B cell (primary cell): ENCODE results near the gene SEPTIN2. TPM values are rescaled to one million over a fixed set of nuclear protein-coding genes. Genes with fewer than 3 reads are reported as not detected.

Source experiments
- ATAC-seq: fragments of 200-7000 bp; cut with Tn5 transposase; one replicate; pipeline ENCODE4 v1.10.0; 2021; ENCODE audit warnings: low read depth, mild to moderate bottlenecking, moderate number of reproducible peaks, moderate library complexity
- CTCF ChIA-PET: fragments of 350-600 bp; sonication (Branson Sonifier 250); formaldehyde crosslinking; loops from one replicate; lab custom pipeline; 2021; ENCODE audit warnings: antibody characterized with exemption, inconsistent platforms; lab: Charles Lee
- POLR2A ChIA-PET: fragments of 350-600 bp; sonication (Branson Sonifier 250); formaldehyde crosslinking; loops from one replicate; lab custom pipeline; 2021; ENCODE audit warnings: antibody characterized with exemption; lab: Charles Lee
- DNase-seq: peaks from one replicate; pipeline ENCODE4 v3.0.0; 2013
- H2AFZ ChIP-seq: 2 replicates; pipeline ENCODE4 v1.6.1; 2012; ENCODE audit warnings: mild to moderate bottlenecking, low read depth, low read length; ENCODE audit not compliant: insufficient read depth, poor library complexity, severe bottlenecking
- H3K27ac ChIP-seq, 2 donors: 1 replicate in 1 of 2; 2 replicates in 1 of 2; pipeline ENCODE4 v1.5.1; 2012 to 2013; ENCODE audit warnings: low read length in 2 of 2, mild to moderate bottlenecking in 2 of 2, moderate library complexity in 1 of 2
- H3K27me3 ChIP-seq, 4 experiments: fragments of 200-600 bp in 1 of 4; sonication (generic) in 1 of 4; replicated peaks in 1 of 4; 1 replicate in 2 of 4; 2 replicates in 2 of 4; pipeline versions ENCODE4 v1.6.1 to v1.7.0; 2013 to 2016; ENCODE audit warnings: low read length in 3 of 4, mild to moderate bottlenecking in 2 of 4, mixed read lengths in 1 of 4, moderate library complexity in 1 of 4; ENCODE audit not compliant: insufficient read depth in 4 of 4, control insufficient read depth in 3 of 4; ENCODE audit errors: control extremely low read depth in 1 of 4
- H3K36me3 ChIP-seq, 2 experiments: replicated peaks in 1 of 2; 1 replicate in 1 of 2; 2 replicates in 1 of 2; pipeline versions ENCODE4 v1.6.1 to v1.7.1; 2013; ENCODE audit warnings: low read length in 1 of 2; ENCODE audit not compliant: insufficient read depth in 2 of 2, control insufficient read depth in 1 of 2; ENCODE audit errors: control extremely low read depth in 1 of 2, extremely low read depth in 1 of 2
- H3K4me1 ChIP-seq, 2 donors: fragments of 200-600 bp in 1 of 2; sonication (generic) in 1 of 2; 1 replicate in 1 of 2; 2 replicates in 1 of 2; pipeline versions ENCODE4 v1.5.1 to v1.6.1; 2013 to 2017; ENCODE audit warnings: low read length in 2 of 2; ENCODE audit not compliant: control insufficient read depth in 2 of 2, insufficient read depth in 2 of 2
- H3K4me2 ChIP-seq: replicated peaks from 2 replicates; pipeline ENCODE3; 2012; ENCODE audit warnings: mild to moderate bottlenecking, low read depth, low read length; ENCODE audit not compliant: poor library complexity, severe bottlenecking
- H3K4me3 ChIP-seq, 5 experiments: fragments of 200-600 bp in 1 of 5; sonication (generic) in 1 of 5; 1 replicate in 3 of 5; 2 replicates in 2 of 5; pipeline versions ENCODE4 v1.5.1 to v1.7.0; 2011 to 2016; ENCODE audit warnings: low read length in 4 of 5, mild to moderate bottlenecking in 4 of 5, low read depth in 2 of 5, control low read depth in 1 of 5, moderate library complexity in 1 of 5; ENCODE audit not compliant: insufficient read depth in 1 of 5; ENCODE audit errors: control extremely low read depth in 1 of 5, extremely low read depth in 1 of 5
- H3K79me2 ChIP-seq: fragments of 200-600 bp; sonication (generic); one replicate; pipeline ENCODE4 v1.6.0; 2016; ENCODE audit warnings: low read length; ENCODE audit not compliant: control insufficient read depth, insufficient read depth
- H3K9ac ChIP-seq: fragments of 200-600 bp; sonication (generic); 2 replicates; pipeline ENCODE4 v1.6.1; 2017; ENCODE audit warnings: mild to moderate bottlenecking, low read length, moderate library complexity
- H3K9me3 ChIP-seq, 3 donors: one replicate each; pipeline versions ENCODE4 v1.6.1 to v1.7.1; 2013; ENCODE audit warnings: low read length in 2 of 3; ENCODE audit not compliant: control insufficient read depth in 2 of 3, insufficient read depth in 1 of 3; ENCODE audit errors: control extremely low read depth in 1 of 3
- H4K20me1 ChIP-seq: 2 replicates; pipeline ENCODE4 v1.6.0; 2012; ENCODE audit warnings: mild to moderate bottlenecking, low read length; ENCODE audit not compliant: insufficient read depth, control insufficient read depth, poor library complexity, severe bottlenecking
- H3K27ac Mint-ChIP-seq: one replicate; pipeline ENCODE4 v1.8.0; 2021; ENCODE audit warnings: mixed read lengths
- H3K27me3 Mint-ChIP-seq: one replicate; pipeline ENCODE4 v1.8.0; 2021; ENCODE audit warnings: mixed read lengths
- H3K4me1 Mint-ChIP-seq: one replicate; pipeline ENCODE4 v1.8.0; 2021; ENCODE audit warnings: mixed read lengths
- H3K4me3 Mint-ChIP-seq: one replicate; pipeline ENCODE4 v1.8.0; 2021; ENCODE audit warnings: mixed read lengths
- H3K9me3 Mint-ChIP-seq: one replicate; pipeline ENCODE4 v1.8.0; 2022; ENCODE audit warnings: mixed read lengths; ENCODE audit not compliant: insufficient read depth
- EZH2 ChIP-seq: IDR thresholded peaks from 2 replicates; pipeline ENCODE4 v1.6.1; 2012; ENCODE audit warnings: borderline replicate concordance, low read depth, mild to moderate bottlenecking, moderate library complexity, low read length; ENCODE audit not compliant: insufficient read depth, poor library complexity, severe bottlenecking
- WGBS: methylation state at CpG from one replicate; pipeline ENCODE4 v1.1.5; 2013; ENCODE audit warnings: missing lambda C conversion rate; ENCODE audit not compliant: insufficient coverage; 5-methylcytosine and 5-hydroxymethylcytosine counted together
- intact Hi-C: fragments of 100-400 bp; cut with micrococcal nuclease; formaldehyde crosslinking; loops from one replicate; pipeline ENCODE4 v1.10.0; 2022
- polyA minus RNA-seq: library from RNA; depleted of rRNA, polyadenylated mRNA; stranded (reverse); fragments of >200 nt; gene quantifications from 2 replicates; pipeline ENCODE4 v1.2.3, GENCODE V29; 2012
- polyA plus RNA-seq: library from polyadenylated mRNA; depleted of rRNA; stranded (reverse); fragments of >200 nt; gene quantifications from 2 replicates; pipeline ENCODE4 v1.2.3, GENCODE V29; 2012
- total RNA-seq, 2 donors: library from RNA; stranded (reverse); fragments of 120-200 nt in 1 of 2; gene quantifications; 1 replicate in 1 of 2; 2 replicates in 1 of 2; pipeline versions ENCODE4 v1.2.3 to v1.2.4, GENCODE V29; 2013 to 2022
- TF ChIP-seq, protein P1 (sequence below): fragments of 200-600 bp; IDR thresholded peaks from one replicate; pipeline ENCODE4 v1.8.0; 2022; ENCODE audit warnings: antibody characterized with exemption, mild to moderate bottlenecking

SEPTIN2 gene
- 270 and 305 TPM in 2 replicates for total RNA-seq
- total RNA-seq (2013): 189 TPM
- 71.8 and 152 TPM in 2 replicates for polyA plus RNA-seq
- 80.9 and 100 TPM in 2 replicates for polyA minus RNA-seq

DNA sequence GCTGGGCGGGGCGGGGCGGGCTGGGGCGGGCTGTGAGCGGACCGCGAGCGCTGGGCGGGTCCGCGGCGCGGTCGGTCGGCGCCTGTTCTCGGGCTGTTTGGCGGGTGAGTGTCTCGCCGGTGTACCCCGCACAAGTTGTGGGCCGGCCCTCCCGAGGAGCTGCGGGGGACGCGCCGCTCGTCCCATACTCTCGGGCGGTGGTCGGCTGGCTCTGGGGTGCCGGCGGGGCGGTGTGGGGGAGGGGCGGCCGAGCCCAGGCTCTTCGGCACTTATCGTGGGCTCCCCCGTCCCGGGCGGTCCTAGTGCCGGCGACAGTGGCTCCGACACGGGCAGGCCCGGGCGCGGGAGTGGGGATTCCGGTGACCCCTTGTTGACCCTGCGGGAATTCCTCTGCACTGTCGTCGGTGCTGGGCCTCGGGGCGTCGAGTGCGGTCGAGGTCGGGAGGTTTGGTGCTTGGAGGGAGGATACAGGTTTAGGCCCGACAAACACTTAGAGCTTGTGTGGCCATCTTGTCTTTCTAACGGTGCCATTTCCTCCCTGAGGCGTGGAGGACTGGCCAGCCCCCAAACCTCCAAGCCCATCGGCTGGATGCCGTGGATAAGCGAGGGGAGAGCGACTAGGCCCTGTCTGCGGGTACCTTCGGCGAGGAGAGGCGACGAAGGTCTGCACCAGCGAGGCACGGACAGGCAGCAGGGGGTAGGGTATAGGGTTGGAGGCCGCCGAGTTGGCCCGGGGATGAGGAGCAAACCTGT, at the start of gene SEPTIN2:
Gene SEPTIN2 (plus strand): TSS at position 47 of the 753 bp plus-strand sequence. CDS start 8,308 bp downstream, outside the sequence.
- POLR2A ChIA-PET: interaction anchor here (0.5 to 2.7 kb wide), 10 partner anchors 9 to 730 kb away, joined by 3 to 16 read pairs (median 5); partner anchors contain the start of genes CAPN10 and FARP2
- Histone ChIP-seq H3K79me2 (peaks cover 90% of the 10 kb centered on the region), H3K27ac (peak within 1 kb of the TSS; percentile 98 to 99), H3K9ac (peak within 1 kb of the TSS; percentile 97), H3K27me3 (no peaks in the 10 kb centered on the region), H3K4me3 (peak within 1 kb of the TSS; percentile 90 to 99 (median 91)), H3K4me2 (peak within 1 kb of the TSS; percentile 83), H3K36me3 (peaks cover 0 to 4% of the 10 kb centered on the region in 2 experiments), H3K4me1 (peaks cover 36 to 39% of the 10 kb centered on the region in 2 donors), H2AFZ (peak within 1 kb of the TSS; percentile 86), H3K9me3 (no peaks in the 10 kb centered on the region), H4K20me1 (peaks cover 38% of the 10 kb centered on the region)
- peak; percentile 28 for ATAC-seq
- Mint-ChIP-seq H3K27me3 (no peaks in the 10 kb centered on the region), H3K9me3 (no peaks in the 10 kb centered on the region), H3K4me3 (peak within 1 kb of the TSS; percentile 95), H3K27ac (peak within 1 kb of the TSS; percentile 99), H3K4me1 (peaks cover 72% of the 10 kb centered on the region)
- under 1% methylated on average over 75 of the region's 75 CpGs for WGBS
- no peak for TF ChIP-seq EZH2
- TF ChIP-seq, protein P1, sequence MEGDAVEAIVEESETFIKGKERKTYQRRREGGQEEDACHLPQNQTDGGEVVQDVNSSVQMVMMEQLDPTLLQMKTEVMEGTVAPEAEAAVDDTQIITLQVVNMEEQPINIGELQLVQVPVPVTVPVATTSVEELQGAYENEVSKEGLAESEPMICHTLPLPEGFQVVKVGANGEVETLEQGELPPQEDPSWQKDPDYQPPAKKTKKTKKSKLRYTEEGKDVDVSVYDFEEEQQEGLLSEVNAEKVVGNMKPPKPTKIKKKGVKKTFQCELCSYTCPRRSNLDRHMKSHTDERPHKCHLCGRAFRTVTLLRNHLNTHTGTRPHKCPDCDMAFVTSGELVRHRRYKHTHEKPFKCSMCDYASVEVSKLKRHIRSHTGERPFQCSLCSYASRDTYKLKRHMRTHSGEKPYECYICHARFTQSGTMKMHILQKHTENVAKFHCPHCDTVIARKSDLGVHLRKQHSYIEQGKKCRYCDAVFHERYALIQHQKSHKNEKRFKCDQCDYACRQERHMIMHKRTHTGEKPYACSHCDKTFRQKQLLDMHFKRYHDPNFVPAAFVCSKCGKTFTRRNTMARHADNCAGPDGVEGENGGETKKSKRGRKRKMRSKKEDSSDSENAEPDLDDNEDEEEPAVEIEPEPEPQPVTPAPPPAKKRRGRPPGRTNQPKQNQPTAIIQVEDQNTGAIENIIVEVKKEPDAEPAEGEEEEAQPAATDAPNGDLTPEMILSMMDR: no peak
- intact Hi-C loops: loop anchor here (1.0 to 5.0 kb wide), 10 partner anchors 8 to 755 kb away; partner anchors contain the start of genes ATG4B, DTYMK, DUSP28 and FARP2
- no peak for DNase-seq
- CTCF ChIA-PET: interaction anchor here (1.1 to 1.9 kb wide), 2 partner anchors 13 to 42 kb away, joined by 3 to 6 read pairs; no protein-coding TSS in a partner anchor
